NOMO-1 treated with DMSO at 0.1 percent for 48 hours (cell line): ENCODE measurements around the gene UTP20.

Experiments
- DNase-seq: peaks from one replicate; lab custom pipeline; 2025; ENCODE audit not compliant: unreplicated experiment; lab: John Stamatoyannopoulos, UW

UTP20 gene

DNA sequence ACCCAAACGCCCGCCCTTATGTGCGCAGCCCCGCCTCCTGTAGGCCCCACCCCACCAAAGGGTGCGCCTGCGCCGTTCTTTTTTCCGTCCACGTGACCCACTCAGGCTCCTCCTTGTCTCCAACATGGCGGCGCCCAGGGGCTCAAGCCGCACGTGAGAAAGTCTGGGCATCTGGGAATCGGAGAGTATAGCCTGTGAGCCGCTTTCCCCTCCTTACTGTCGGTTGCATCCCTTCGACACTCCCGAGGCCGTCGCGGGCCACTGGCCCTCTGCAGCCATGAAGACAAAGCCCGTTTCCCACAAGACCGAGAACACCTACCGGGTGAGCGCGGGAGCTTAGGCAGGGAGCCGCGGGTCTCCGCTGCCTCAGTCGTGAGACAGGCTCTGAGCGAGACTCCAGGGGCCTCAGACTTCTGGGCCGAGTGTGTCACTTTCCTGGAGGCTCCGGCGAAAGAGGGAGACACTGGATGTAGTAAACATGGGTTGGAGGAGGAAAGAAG is at the start of gene UTP20:
UTP20 (plus strand) TSS at position 100 of the 500 bp plus-strand sequence; CDS start at position 278, 178 bp downstream.
- peak; percentile 80 for DNase-seq

- no peak for DNase-seq
These were observed 49.4 kb upstream of the UTP20 start for GRCh38 chr12:101230547-101230946.

- DNase-seq = peak; percentile 30
These were observed 48.3 kb upstream of the UTP20 start for GRCh38 chr12:101231636-101232035.

GRCh38 chr12:101235686-101236085 is 44.2 kb upstream of the UTP20 start:
- no peak for DNase-seq

GRCh38 chr12:101238306-101238705 is 41.6 kb upstream of the UTP20 start:
- no peak for DNase-seq

GRCh38 chr12:101238800-101239329 is 41.0 kb upstream of the UTP20 start:
- DNase-seq = no peak

DNA sequence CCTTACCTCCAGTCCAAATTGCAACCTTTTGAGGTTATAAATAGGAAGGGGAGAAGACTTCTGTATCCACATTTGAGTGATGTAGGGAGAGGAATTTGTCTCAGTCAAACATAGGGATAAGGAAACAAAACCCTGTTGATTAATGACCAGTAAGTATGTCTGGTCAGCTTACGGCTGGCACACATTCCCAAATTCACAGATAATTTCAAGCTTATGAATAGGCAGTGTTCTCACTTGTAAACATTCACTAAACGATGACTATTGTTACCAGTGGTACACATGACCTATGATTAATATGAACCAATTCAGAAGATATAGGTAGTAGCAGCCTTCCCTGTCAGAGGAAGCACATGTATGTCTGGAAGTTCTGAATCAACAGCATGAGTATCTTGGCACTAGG is 36.8 kb upstream of the UTP20 start:
- no peak for DNase-seq

GRCh38 chr12:101243616-101244015 is 36.3 kb upstream of the UTP20 start:
- DNase-seq = no peak

DNA sequence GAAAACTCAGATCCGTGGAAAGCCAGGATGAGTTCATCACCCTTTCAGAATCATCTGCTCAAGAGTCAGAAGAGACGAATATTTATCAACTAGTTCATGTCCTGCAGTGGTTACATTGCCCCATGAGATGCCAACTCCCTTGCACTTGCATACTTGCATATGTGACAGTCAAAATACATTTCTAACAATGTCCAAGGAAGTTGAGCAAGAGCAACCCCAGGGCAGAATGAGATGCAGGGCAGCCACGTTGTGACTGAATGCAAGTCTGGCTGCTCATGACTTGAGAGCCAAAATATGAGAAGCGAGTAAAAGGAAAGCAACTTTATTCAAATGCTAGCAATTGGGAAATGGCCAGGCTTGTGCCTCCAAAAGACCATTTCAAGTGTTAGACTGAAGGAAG is 23.6 kb upstream of the UTP20 start:
- DNase-seq = no peak

DNA sequence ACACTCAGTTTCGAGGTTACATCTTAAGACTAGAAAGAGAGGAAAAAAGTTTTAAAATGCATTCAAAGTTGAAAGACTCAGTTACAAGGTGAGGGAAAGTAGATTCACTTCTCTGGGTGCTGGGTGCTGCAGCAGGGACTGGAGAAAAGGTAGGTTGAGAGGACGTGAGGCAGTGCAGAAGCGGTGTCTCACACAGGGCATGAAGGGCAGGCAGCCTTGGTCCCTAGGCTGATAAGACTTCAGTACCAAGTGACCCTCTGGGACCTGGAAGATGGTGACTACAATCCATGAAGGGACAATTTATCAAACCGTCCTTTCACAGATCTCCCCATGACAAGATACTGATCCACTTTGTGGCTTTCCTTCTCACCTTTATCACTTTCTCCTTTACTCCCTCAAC is 22.5 kb upstream of the UTP20 start:
- no peak for DNase-seq

DNA sequence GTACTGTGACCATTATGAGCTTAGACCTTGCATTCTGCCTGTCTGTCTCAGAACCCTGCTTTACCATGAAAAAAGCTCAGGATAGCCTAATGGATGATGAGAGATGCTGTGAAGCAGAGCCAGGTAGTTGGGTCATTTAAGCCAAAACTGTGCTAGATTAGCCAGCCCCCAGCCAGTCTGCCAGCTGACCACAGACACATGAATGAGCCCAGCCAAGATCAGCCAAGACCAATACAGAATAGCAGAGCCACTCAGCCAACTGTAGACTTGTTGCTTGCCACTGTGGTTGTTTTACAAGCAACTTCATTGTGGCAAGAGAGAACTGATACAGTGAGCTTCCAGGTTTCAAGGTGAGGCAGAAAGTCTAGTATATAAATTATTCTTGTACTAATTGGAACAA is 12.8 kb upstream of the UTP20 start:
- DNase-seq = no peak

DNA sequence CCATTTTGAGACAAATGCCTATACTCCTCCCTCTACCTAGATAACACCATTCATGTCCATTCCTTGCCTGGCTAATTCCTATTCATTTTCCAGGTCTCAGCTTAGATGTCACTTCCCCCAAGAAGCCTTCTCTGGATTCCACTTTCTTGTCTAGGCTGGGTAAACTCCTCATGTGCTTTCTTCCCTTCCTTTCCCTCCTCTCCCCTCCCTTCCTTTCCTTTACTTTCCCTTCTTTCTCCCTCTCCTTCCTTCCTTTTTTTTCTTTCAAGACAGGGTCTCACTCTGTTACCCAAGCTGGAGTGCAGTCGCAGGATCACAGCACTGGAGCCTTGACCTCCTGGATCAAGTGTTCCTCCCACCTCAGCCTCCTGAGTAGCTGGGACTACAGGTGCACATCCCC is 3.5 kb upstream of the UTP20 start:
- no peak for DNase-seq

DNA sequence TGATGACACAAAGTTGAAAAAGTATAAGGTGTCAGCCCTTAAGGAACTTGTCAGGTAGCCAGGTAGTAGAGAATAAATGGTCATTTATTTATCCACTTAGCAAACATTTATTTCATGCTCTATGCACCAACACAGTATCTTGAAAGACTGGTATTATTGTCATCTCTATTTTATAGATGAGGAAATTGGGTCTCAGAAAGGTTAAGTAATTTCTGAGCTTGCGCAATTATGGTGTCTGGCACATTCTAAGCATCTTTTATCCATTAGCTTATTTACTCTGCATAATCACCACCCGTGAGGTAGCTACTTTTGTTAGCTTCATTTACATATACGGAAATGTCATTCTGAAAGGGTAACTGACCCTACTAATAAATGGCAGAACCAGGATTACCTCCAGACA is 2.5 kb upstream of the UTP20 start:
- no peak for DNase-seq

- DNase-seq = no peak
These were observed 7.5 kb downstream of the UTP20 start for GRCh38 chr12:101287357-101287756.

DNA sequence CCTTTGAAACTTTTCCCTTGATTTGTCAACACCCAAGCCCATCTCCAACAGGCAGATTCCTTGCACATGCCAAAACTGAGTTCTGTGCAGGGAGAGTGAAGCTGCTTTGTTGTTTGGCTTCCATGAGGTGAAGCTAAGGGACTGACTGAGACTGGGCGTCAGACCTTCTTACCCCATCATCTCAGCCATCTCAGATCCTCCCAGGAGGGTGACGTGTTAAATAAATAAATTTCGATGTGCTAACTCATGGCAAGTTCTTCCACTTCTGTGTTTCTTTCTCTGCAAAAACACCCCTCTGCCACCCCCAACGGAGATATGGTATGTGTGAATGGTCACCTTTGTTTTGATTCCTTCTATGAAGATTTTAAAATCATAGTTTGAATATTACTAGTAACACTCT is 17.8 kb downstream of the UTP20 start:
- no peak for DNase-seq

- no peak for DNase-seq
These were observed 18.5 kb downstream of the UTP20 start for GRCh38 chr12:101298426-101298825.

DNA sequence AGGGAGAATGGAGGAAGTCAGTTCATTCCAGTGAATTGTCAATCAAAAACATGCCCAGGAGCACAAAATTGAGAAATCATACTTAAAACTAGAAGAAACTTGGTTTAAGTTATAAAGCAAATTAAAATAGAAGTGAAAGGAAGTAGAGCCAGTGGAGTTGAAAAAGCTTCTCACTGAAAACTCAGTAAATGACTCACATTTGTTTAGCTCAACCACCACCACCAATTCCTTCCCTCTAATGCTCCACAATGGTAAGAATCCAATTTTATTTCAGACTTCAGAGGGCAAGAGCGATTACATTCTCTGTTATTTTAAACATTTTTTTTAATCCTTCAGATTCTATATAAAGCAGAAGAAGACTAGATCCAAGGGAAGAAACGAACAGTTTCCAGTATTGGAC is 19.4 kb downstream of the UTP20 start:
- no peak for DNase-seq

DNA sequence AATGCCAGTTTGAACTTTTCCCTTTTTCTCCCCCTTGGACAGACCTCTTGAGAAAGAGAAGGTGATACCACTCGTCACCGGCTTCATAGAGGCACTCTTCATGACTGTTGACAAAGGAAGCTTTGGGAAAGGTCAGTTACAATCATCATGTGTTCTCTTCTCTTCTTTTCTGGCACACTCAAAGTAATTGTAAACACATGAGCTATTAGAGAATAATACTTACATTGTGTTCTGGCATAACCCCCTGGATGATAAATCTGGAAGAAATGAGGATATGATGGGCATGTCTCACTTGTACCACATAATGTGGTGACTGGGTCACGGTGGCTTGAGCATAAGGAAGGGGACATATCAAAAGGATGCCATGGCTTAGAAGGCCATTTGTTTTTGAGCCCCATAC is 20.0 kb downstream of the UTP20 start:
- DNase-seq = no peak

- no peak for DNase-seq
These were observed 22.8 kb downstream of the UTP20 start for GRCh38 chr12:101302741-101303140.

DNA sequence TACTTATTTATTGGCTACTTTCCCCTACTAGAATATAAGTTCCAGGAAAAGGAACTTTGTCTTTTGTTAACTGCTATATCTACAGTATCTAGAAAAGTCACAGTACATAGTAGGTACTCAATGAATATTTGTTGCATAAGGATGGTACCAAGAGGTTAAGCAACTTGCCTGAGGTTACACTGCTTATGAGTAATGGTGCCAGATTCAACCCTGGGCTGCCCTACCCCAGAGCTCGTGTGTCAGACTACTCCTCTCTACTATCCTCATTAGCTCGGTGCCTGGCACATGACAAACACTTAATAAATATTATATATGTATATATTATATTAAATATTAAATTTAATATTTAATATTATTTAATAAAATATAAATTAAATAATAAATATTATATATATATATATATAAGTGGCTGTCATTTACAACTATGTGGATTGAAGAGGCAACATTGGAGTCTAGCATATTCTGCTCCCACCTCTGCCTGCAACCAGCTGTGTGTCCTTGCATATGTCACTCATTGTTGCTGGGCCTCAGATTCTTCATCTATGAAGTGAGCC is 25.4 kb downstream of the UTP20 start:
- DNase-seq = no peak

GRCh38 chr12:101305794-101306193 is 25.9 kb downstream of the UTP20 start:
- no peak for DNase-seq

DNA sequence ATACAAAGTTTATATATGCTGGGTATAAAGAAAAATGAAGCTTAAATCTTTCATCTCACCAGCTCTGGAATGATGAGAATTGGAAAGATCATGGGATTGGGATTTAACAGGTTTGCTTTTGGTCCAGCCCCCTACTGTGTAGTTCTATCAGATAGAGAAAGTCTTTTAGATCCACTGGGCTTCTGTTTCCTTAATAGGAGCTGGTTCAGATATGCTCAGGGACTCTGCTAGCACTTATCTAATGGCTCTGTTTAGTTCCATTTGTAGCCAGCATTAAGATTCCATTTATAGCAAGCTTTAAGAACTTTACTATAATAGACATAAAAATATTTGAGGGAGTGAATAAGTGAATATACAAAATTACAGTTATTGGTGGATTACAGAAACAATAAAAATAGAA is 42.6 kb downstream of the UTP20 start:
- DNase-seq = no peak

DNA sequence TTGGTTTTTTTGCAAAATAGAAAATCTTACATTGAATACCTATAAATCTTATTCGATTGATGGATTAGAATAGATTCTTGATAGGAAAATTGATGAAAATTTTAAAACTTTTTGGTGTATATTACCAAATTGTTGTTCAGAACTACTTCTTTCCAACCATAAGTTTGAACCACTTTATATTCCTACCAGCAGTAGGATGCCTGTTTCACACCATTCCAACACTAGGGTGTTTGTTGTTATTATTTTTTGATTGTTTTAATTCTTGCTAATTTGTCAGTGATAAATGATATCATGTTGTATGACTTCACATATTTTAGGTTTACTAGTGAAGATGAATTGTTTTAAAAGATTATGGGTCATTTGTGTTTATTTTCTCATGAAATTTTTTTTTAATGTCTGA is 43.4 kb downstream of the UTP20 start:
- no peak for DNase-seq
